ENCODE measurements around the gene MAPKAPK2.

GRCh38 chr1:206748348-206749030 is 63.8 kb downstream of the MAPKAPK2 start:
- TF ChIP-seq CTCF (IDR thresholded peaks at IDR 0.05; ENCODE audit: poor library complexity), result no peak
- TF ChIP-seq EZH2phosphoT487 (IDR thresholded peaks at IDR 0.05; ENCODE audit: low read depth, severe bottlenecking, unreplicated experiment), result no peak

All from hepatocyte (in vitro differentiated cells).